ENCODE data around the gene HPCAL1. TPM values are rescaled to one million over a fixed set of nuclear protein-coding genes. Genes with fewer than 3 reads are reported as not detected.
A peak's percentile ranks its signal among the peaks of the same experiment; 100 is the strongest.
"Not testable (repeated sequence)": the region's sequence is repeated elsewhere in the genome, so short reads cannot be mapped to it uniquely, and the experiment has no call there.

The HPCAL1 gene
- total RNA-seq, 1 donor from 2014 or later = 12.3 TPM

GRCh38 chr2:10441948-10442347 is 139.2 kb downstream of the HPCAL1 start:
- peaks cover 39% of the 10 kb centered on the region for H3K79me2 ChIP-seq (ENCODE audit: insufficient read depth, low read length)
- DNase-seq (ENCODE audit: low read depth) = no peak
- Mint-ChIP-seq H3K27me3 (ENCODE audit: low read depth, unreplicated experiment) (no peaks in the 10 kb centered on the region), H3K4me3 (ENCODE audit: unreplicated experiment) (no peak overlapping the region), H3K36me3 (ENCODE audit: low read depth, unreplicated experiment) (peaks cover 21% of the 10 kb centered on the region), H3K9me3 (ENCODE audit: unreplicated experiment) (no peaks in the 10 kb centered on the region), H3K4me1 (ENCODE audit: low read depth, unreplicated experiment) (peaks cover 2% of the 10 kb centered on the region), H3K27ac (ENCODE audit: unreplicated experiment) (no peak overlapping the region)
- peaks cover 11% of the 10 kb centered on the region for H3K4me1 ChIP-seq (ENCODE audit: insufficient read depth, low read length)
- H3K4me2 ChIP-seq (ENCODE audit: low read length) = no peak overlapping the region
- no peak for FAIRE-seq
- no peak overlapping the region for H3K27ac ChIP-seq (ENCODE audit: low read depth, low read length)
- H3K4me3 ChIP-seq (ENCODE audit: insufficient read depth, low read depth, low read length) = no peak overlapping the region
- no peaks in the 10 kb centered on the region for H3K27me3 ChIP-seq (ENCODE audit: insufficient read depth, low read length)
- H3K9ac ChIP-seq (ENCODE audit: low read length) = no peak overlapping the region
- TF ChIP-seq, protein P1, sequence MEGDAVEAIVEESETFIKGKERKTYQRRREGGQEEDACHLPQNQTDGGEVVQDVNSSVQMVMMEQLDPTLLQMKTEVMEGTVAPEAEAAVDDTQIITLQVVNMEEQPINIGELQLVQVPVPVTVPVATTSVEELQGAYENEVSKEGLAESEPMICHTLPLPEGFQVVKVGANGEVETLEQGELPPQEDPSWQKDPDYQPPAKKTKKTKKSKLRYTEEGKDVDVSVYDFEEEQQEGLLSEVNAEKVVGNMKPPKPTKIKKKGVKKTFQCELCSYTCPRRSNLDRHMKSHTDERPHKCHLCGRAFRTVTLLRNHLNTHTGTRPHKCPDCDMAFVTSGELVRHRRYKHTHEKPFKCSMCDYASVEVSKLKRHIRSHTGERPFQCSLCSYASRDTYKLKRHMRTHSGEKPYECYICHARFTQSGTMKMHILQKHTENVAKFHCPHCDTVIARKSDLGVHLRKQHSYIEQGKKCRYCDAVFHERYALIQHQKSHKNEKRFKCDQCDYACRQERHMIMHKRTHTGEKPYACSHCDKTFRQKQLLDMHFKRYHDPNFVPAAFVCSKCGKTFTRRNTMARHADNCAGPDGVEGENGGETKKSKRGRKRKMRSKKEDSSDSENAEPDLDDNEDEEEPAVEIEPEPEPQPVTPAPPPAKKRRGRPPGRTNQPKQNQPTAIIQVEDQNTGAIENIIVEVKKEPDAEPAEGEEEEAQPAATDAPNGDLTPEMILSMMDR (IDR thresholded peaks at IDR 0.05; ENCODE audit: insufficient read depth, low read depth, low read length) = no peak
- TF ChIP-seq EZH2 (IDR thresholded peaks at IDR 0.05; ENCODE audit: insufficient read depth, low read length) = no peak
- no peak overlapping the region for H2AFZ ChIP-seq (ENCODE audit: low read depth, low read length)
- peaks cover 67% of the 10 kb centered on the region for H4K20me1 ChIP-seq (ENCODE audit: insufficient read depth, low read length)
- no peaks in the 10 kb centered on the region for H3K9me3 ChIP-seq (ENCODE audit: insufficient read depth, low read depth, low read length)
- H3K36me3 ChIP-seq (ENCODE audit: insufficient read depth, low read length) = peaks cover 54% of the 10 kb centered on the region

DNA sequence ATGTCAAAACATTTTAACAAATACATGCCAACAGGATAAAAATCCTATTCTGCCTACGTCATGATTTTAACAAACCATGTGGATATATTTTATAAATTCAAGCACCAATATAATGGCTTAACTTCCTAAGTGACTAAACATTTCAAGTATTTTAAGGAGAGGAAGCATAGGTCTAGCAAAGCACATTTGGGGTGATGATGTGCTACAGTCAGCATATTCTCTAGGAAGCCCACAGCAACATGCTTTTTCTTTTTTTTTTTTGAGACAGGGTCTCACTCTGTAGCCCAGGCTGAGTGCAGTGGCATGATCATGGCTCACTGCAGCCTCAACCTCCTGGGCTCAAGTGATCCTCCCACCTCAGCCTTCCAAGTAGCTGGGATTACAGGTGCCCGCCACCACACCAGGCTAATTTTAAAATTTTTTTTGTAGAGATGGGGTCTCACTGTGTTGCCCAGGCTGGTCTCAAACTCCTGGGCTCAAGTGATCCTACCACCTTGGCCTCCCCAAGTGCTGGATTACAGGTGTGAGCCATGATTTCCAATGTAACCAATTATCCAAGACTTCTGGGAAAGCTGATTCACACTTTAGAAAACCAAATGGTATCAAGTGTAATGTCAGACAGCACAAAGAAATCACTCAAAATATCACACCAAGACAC is 139.9 kb downstream of the HPCAL1 start:
- not testable (repeated sequence) for DNase-seq (ENCODE audit: low read depth); H3K9me3 ChIP-seq (ENCODE audit: insufficient read depth, low read depth, low read length); H3K4me3 ChIP-seq (ENCODE audit: insufficient read depth, low read depth, low read length); H2AFZ ChIP-seq (ENCODE audit: low read depth, low read length); H3K9ac ChIP-seq (ENCODE audit: low read length); H3K4me2 ChIP-seq (ENCODE audit: low read length); H3K4me1 Mint-ChIP-seq (ENCODE audit: low read depth, unreplicated experiment); H3K27ac ChIP-seq (ENCODE audit: low read depth, low read length); H3K27ac Mint-ChIP-seq (ENCODE audit: unreplicated experiment); H3K27me3 Mint-ChIP-seq (ENCODE audit: low read depth, unreplicated experiment); FAIRE-seq; H3K9me3 Mint-ChIP-seq (ENCODE audit: unreplicated experiment); H3K27me3 ChIP-seq (ENCODE audit: insufficient read depth, low read length); H3K4me3 Mint-ChIP-seq (ENCODE audit: unreplicated experiment)
- H3K79me2 ChIP-seq (ENCODE audit: insufficient read depth, low read length) = peaks cover 46% of the 10 kb centered on the region
- peaks cover 21% of the 10 kb centered on the region for H3K36me3 Mint-ChIP-seq (ENCODE audit: low read depth, unreplicated experiment)
- H3K36me3 ChIP-seq (ENCODE audit: insufficient read depth, low read length) = peaks cover 54% of the 10 kb centered on the region
- H4K20me1 ChIP-seq (ENCODE audit: insufficient read depth, low read length) = peaks cover 73% of the 10 kb centered on the region
- H3K4me1 ChIP-seq (ENCODE audit: insufficient read depth, low read length) = peaks cover 11% of the 10 kb centered on the region

- H3K27ac ChIP-seq (ENCODE audit: low read depth, low read length) = no peak overlapping the region
- Mint-ChIP-seq H3K9me3 (ENCODE audit: unreplicated experiment) (no peaks in the 10 kb centered on the region), H3K4me1 (ENCODE audit: low read depth, unreplicated experiment) (peaks cover 2% of the 10 kb centered on the region), H3K27ac (ENCODE audit: unreplicated experiment) (no peak overlapping the region), H3K36me3 (ENCODE audit: low read depth, unreplicated experiment) (peaks cover 19% of the 10 kb centered on the region), H3K27me3 (ENCODE audit: low read depth, unreplicated experiment) (no peaks in the 10 kb centered on the region), H3K4me3 (ENCODE audit: unreplicated experiment) (no peak overlapping the region)
- peaks cover 52% of the 10 kb centered on the region for H3K79me2 ChIP-seq (ENCODE audit: insufficient read depth, low read length)
- H3K4me1 ChIP-seq (ENCODE audit: insufficient read depth, low read length) = peaks cover 19% of the 10 kb centered on the region
- no peak overlapping the region for H3K4me3 ChIP-seq (ENCODE audit: insufficient read depth, low read depth, low read length)
- H4K20me1 ChIP-seq (ENCODE audit: insufficient read depth, low read length) = peaks cover 72% of the 10 kb centered on the region
- no peak overlapping the region for H3K9ac ChIP-seq (ENCODE audit: low read length)
- DNase-seq (ENCODE audit: low read depth) = peak; percentile 31
- H2AFZ ChIP-seq (ENCODE audit: low read depth, low read length) = no peak overlapping the region
- peaks cover 53% of the 10 kb centered on the region for H3K36me3 ChIP-seq (ENCODE audit: insufficient read depth, low read length)
- no peaks in the 10 kb centered on the region for H3K9me3 ChIP-seq (ENCODE audit: insufficient read depth, low read depth, low read length)
- TF ChIP-seq EZH2 (IDR thresholded peaks at IDR 0.05; ENCODE audit: insufficient read depth, low read length) = no peak
- TF ChIP-seq, protein P1 (IDR thresholded peaks at IDR 0.05; ENCODE audit: insufficient read depth, low read depth, low read length) = no peak
- H3K4me2 ChIP-seq (ENCODE audit: low read length) = peak overlapping the region; percentile 89
- no peak for FAIRE-seq
- no peaks in the 10 kb centered on the region for H3K27me3 ChIP-seq (ENCODE audit: insufficient read depth, low read length)
Observed at GRCh38 chr2:10444463-10444862, 141.8 kb downstream of the HPCAL1 start.
